H1 (cell line): ENCODE results near the gene TRMT44. TPM values are rescaled to one million over a fixed set of nuclear protein-coding genes. Genes with fewer than 3 reads are reported as not detected.

Experiments used
- ASH2L ChIP-seq: fragments of 200-600, 300-600 bp; sonication (generic); IDR thresholded peaks from one replicate; pipeline ENCODE4 v1.7.1; 2017; ENCODE audit warnings: low read length
- EP300 ChIP-seq, 2 experiments: IDR thresholded peaks; 1 replicate in 1 of 2; 2 replicates in 1 of 2; pipeline ENCODE4 v1.6.1; 2011 to 2012; ENCODE audit warnings: low read depth in 2 of 2, low read length in 2 of 2, mild to moderate bottlenecking in 2 of 2, borderline replicate concordance in 1 of 2, inconsistent platforms in 1 of 2, moderate library complexity in 1 of 2
- HDAC2 ChIP-seq, 2 experiments: fragments of 300-600 bp in 1 of 2; sonication (generic) in 1 of 2; IDR thresholded peaks; 2 replicates each; pipeline ENCODE4 v1.6.1; 2011 to 2012; ENCODE audit warnings: low read depth in 2 of 2, low read length in 2 of 2, mild to moderate bottlenecking in 2 of 2, moderate library complexity in 2 of 2, borderline replicate concordance in 1 of 2, inconsistent platforms in 1 of 2
- KDM4A ChIP-seq: IDR thresholded peaks from one replicate; pipeline ENCODE4 v1.7.1; 2012; ENCODE audit warnings: low read depth, mild to moderate bottlenecking, moderate library complexity, low read length, inconsistent platforms; ENCODE audit not compliant: severe bottlenecking
- NRF1 ChIP-seq: IDR thresholded peaks from 2 replicates; pipeline ENCODE4 v1.6.1; 2011; ENCODE audit warnings: mild to moderate bottlenecking, low read depth, low read length, improper control_type of control experiment
- PHF8 ChIP-seq: fragments of 200-600 bp; sonication (generic); conservative IDR thresholded peaks from 2 replicates; pipeline ENCODE4 v1.7.1; 2012; ENCODE audit warnings: low read depth, mild to moderate bottlenecking, inconsistent platforms, low read length, moderate library complexity
- POU5F1 ChIP-seq: IDR thresholded peaks from 2 replicates; pipeline ENCODE4 v1.6.1; 2011; ENCODE audit warnings: low read depth, mild to moderate bottlenecking, low read length, moderate library complexity
- SP4 ChIP-seq: IDR thresholded peaks from 2 replicates; pipeline ENCODE4 v1.6.1; 2012; ENCODE audit warnings: low read length, inconsistent platforms
- polyA plus RNA-seq, 7 experiments: library from polyadenylated mRNA; depleted of rRNA in 3 of 7; stranded (reverse) in 5 of 7; unstranded in 2 of 7; fragments of >200 nt in 5 of 7; fragments of 200-250 nt in 2 of 7; gene quantifications; 1 replicate in 5 of 7; 2 replicates in 1 of 7; 4 replicates in 1 of 7; pipeline versions ENCODE4 v1.2.1 to v1.2.3, GENCODE V29; 2011 to 2013; ENCODE audit warnings: missing spikeins in 2 of 7, mixed read lengths in 2 of 7
- total RNA-seq: library from RNA; stranded (reverse); fragmentation: NEBNext Ultra II Directional; extraction: Animal tissue kit (Norgen Biotek cat#: 25700); gene quantifications from 2 replicates; pipeline ENCODE4 v1.2.1, GENCODE V29; 2021
- TF ChIP-seq, protein P1 (sequence below): IDR thresholded peaks from 2 replicates; pipeline ENCODE4 v1.6.1; 2012; ENCODE audit warnings: low read length, inconsistent platforms
- TF ChIP-seq, protein P2 (sequence below): IDR thresholded peaks from 2 replicates; pipeline ENCODE4 v1.6.1; 2012; ENCODE audit warnings: inconsistent platforms

TRMT44 gene
- total and polyA plus RNA-seq, 2 of the 8 experiments (the other 6 are each of a cell fraction or from before 2014, with no cell fraction given): 8.6 to 23.9 TPM

DNA sequence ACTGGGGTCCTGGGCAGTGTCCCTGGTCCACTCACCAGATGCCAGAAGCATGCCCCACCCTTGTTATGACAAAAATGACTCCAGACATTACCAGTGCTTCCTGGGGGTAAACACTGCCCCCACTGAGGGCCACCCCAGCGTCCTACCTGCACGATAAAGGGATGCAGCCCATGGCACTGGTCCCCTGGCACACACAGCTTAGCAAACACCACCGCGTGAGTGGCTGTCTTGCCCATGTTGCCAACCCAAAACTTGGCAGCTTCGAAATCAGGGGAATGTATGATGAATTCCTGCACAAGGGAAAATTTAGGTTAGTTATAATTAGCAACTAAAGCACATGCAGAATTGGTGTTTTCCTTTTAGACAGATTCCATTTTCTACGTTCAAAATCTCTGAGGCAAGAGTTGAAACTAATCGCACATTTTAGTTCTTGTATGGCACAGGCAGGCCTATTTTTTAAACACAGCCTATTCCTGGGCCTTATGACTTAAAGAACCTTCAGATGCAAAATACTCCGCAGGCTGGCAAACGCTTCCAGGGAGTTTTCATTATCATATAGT, 30.4 kb upstream of the TRMT44 start (continued):
- TF ChIP-seq KDM4A (no peak), PHF8 (no peak), NRF1 (no peak), ASH2L (no peak), HDAC2 (IDR thresholded peaks at IDR 0.05; ENCODE audit: borderline replicate concordance in 1 of 2, low read depth in 2 of 2, low read length in 2 of 2) (no peak), SP4 (no peak), EP300 (IDR thresholded peaks at IDR 0.05; ENCODE audit: borderline replicate concordance in 1 of 2, low read depth in 2 of 2, low read length in 2 of 2) (no peak), POU5F1 (no peak)
- TF ChIP-seq, protein P1, sequence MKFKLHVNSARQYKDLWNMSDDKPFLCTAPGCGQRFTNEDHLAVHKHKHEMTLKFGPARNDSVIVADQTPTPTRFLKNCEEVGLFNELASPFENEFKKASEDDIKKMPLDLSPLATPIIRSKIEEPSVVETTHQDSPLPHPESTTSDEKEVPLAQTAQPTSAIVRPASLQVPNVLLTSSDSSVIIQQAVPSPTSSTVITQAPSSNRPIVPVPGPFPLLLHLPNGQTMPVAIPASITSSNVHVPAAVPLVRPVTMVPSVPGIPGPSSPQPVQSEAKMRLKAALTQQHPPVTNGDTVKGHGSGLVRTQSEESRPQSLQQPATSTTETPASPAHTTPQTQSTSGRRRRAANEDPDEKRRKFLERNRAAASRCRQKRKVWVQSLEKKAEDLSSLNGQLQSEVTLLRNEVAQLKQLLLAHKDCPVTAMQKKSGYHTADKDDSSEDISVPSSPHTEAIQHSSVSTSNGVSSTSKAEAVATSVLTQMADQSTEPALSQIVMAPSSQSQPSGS: no peak
- TF ChIP-seq, protein P2, sequence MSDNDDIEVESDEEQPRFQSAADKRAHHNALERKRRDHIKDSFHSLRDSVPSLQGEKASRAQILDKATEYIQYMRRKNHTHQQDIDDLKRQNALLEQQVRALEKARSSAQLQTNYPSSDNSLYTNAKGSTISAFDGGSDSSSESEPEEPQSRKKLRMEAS: no peak
